Measurements from ENCODE around the gene ADAMTSL1.

ADAMTSL1 gene

GRCh38 chr9:18536554-18536953, 62.6 kb downstream of the ADAMTSL1 start:
- H3K4me1 ChIP-seq (ENCODE audit: insufficient read depth, low read length) = no peaks in the 10 kb centered on the region

DNA sequence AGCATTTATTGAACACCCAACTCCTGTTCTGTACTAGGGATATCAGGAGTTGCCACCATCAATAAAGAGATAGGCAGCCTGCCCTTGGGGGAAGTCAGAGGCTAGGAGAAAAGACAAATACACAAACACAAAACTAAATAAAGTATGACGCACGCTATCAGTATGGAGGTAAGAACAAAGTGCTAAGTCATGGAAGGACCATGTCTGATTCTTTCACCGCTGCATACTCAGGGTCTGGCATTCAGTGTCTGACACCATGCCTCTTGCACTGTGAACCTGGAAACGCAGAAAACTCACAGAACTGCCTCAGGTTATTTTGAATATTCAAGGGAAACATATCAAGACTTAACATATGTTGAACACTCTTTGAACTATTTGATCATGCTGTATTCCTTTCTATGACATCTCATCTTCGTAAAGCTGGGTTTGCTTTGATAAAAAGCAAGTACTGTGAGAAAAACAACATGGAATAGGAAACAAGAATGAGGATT, 65.3 kb downstream of the ADAMTSL1 start:
- H3K9me3 ChIP-seq (ENCODE audit: low read length) = no peaks in the 10 kb centered on the region
- no peak overlapping the region for H3K9ac ChIP-seq (ENCODE audit: low read length)
- H3K27ac ChIP-seq (ENCODE audit: low read depth, low read length) = no peak overlapping the region
- no peaks in the 10 kb centered on the region for H3K36me3 ChIP-seq (ENCODE audit: insufficient read depth, low read length)
- no peaks in the 10 kb centered on the region for H3K27me3 ChIP-seq (ENCODE audit: control insufficient read depth in 1 of 2, insufficient read depth in 2 of 2, low read length in 2 of 2)
- H3K4me3 ChIP-seq (ENCODE audit: low read depth in 1 of 2, low read length in 2 of 2) = no peak overlapping the region
- H3K4me1 ChIP-seq (ENCODE audit: insufficient read depth, low read length) = peaks cover 15% of the 10 kb centered on the region

More at GRCh38 chr9:18536554-18536953, 62.6 kb downstream of the ADAMTSL1 start:
- no peak overlapping the region for H3K27ac ChIP-seq (ENCODE audit: low read depth, low read length)
- H3K36me3 ChIP-seq (ENCODE audit: insufficient read depth, low read length) = no peaks in the 10 kb centered on the region
- H3K27me3 ChIP-seq (ENCODE audit: control insufficient read depth in 1 of 2, insufficient read depth in 2 of 2, low read length in 2 of 2) = no peaks in the 10 kb centered on the region
- no peaks in the 10 kb centered on the region for H3K9me3 ChIP-seq (ENCODE audit: low read length)
- H3K9ac ChIP-seq (ENCODE audit: low read length) = no peak overlapping the region
- no peak overlapping the region for H3K4me3 ChIP-seq (ENCODE audit: low read depth in 1 of 2, low read length in 2 of 2)

DNA sequence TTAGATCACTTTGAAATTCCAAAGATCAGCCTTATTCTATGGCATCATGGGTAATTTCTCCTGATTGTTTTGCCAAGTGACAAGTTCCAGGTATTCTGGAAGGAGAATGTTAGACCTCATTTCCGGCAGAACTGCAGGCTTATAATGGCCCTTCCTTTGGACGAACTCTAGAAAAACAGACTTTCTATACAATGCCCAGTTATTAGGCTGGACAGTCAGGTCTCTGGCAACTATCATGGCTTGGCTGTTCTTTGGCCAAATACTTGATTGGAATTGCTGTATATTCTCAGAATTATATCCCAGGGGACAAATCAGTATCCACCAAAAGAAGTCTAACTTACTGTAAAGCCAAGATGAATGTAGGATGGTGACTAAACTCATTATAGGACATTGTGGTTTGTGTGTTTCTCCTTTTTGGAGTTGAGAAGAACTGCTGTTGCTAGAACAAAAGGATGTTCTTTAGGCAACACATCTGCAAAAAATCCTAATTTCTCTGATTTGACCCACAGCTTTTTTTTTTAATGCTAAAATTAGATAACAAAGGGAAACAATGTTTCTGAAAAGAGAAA, 69.0 kb downstream of the ADAMTSL1 start:
- H3K9me3 ChIP-seq (ENCODE audit: low read length) = no peaks in the 10 kb centered on the region
- H3K27ac ChIP-seq (ENCODE audit: low read depth, low read length) = no peak overlapping the region
- H3K27me3 ChIP-seq (ENCODE audit: control insufficient read depth in 1 of 2, insufficient read depth in 2 of 2, low read length in 2 of 2) = no peaks in the 10 kb centered on the region
- H3K9ac ChIP-seq (ENCODE audit: low read length) = no peak overlapping the region
- H3K4me1 ChIP-seq (ENCODE audit: insufficient read depth, low read length) = peaks cover 28% of the 10 kb centered on the region
- H3K36me3 ChIP-seq (ENCODE audit: insufficient read depth, low read length) = no peaks in the 10 kb centered on the region
- no peak overlapping the region for H3K4me3 ChIP-seq (ENCODE audit: low read depth in 1 of 2, low read length in 2 of 2)

DNA sequence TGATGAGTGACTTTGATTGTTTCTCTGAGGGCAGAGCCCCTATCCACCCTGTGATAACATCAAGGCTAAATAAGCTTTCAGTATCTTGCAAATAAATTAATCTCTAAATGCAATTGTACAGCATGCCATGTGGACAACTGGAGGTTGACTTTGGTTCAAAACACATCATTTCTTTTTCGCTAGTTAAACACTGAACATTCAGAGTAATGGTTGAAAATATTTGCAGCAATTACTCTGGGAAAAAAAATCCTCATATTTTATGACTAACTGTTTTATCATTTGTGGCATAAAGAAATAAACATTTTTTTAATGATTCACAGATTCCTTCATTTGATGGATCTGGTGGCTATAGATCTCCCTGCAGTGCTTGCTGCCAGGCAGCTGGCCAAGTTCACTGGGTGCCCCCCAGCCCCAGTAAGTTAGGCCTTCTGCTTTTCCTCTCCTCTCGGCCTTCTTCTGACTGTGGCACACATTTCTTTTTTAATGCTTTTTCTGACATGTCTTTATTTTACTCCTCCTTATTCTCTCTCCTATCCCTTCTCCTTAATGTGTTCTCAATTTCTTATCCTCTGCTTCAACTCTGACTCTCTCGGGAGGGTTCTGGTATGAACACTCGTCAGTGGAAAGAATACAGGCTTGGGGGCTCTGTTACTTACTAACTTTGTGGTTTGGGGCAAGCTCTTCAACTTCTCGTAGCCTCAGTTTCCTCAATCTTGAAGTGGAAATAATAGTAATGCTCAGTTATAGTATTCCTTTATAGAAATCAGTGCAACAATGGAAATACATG, 69.6 kb downstream of the ADAMTSL1 start:
- Histone ChIP-seq H3K27ac (ENCODE audit: low read depth, low read length) (no peak overlapping the region), H3K9ac (ENCODE audit: low read length) (no peak overlapping the region), H3K27me3 (ENCODE audit: control insufficient read depth in 1 of 2, insufficient read depth in 2 of 2, low read length in 2 of 2) (no peaks in the 10 kb centered on the region), H3K4me3 (ENCODE audit: low read depth in 1 of 2, low read length in 2 of 2) (no peak overlapping the region), H3K4me1 (ENCODE audit: insufficient read depth, low read length) (peaks cover 28% of the 10 kb centered on the region), H3K36me3 (ENCODE audit: insufficient read depth, low read length) (no peaks in the 10 kb centered on the region), H3K9me3 (ENCODE audit: low read length) (no peaks in the 10 kb centered on the region)

- H3K9ac ChIP-seq (ENCODE audit: low read length) = no peak overlapping the region
- H3K4me1 ChIP-seq (ENCODE audit: insufficient read depth, low read length) = peaks cover 28% of the 10 kb centered on the region
- no peaks in the 10 kb centered on the region for H3K9me3 ChIP-seq (ENCODE audit: low read length)
These were observed 70.5 kb downstream of the ADAMTSL1 start for GRCh38 chr9:18544456-18544855.

GRCh38 chr9:18545636-18546360, 71.8 kb downstream of the ADAMTSL1 start:
- no peaks in the 10 kb centered on the region for H3K27me3 ChIP-seq (ENCODE audit: control insufficient read depth in 1 of 2, insufficient read depth in 2 of 2, low read length in 2 of 2)
- H3K4me3 ChIP-seq (ENCODE audit: low read depth in 1 of 2, low read length in 2 of 2) = no peak overlapping the region
- no peaks in the 10 kb centered on the region for H3K36me3 ChIP-seq (ENCODE audit: insufficient read depth, low read length)
- no peak overlapping the region for H3K9ac ChIP-seq (ENCODE audit: low read length)
- no peak overlapping the region for H3K27ac ChIP-seq (ENCODE audit: low read depth, low read length)
- peaks cover 28% of the 10 kb centered on the region for H3K4me1 ChIP-seq (ENCODE audit: insufficient read depth, low read length)
- H3K9me3 ChIP-seq (ENCODE audit: low read length) = no peaks in the 10 kb centered on the region

More at GRCh38 chr9:18544456-18544855, 70.5 kb downstream of the ADAMTSL1 start:
- H3K27ac ChIP-seq (ENCODE audit: low read depth, low read length) = no peak overlapping the region
- no peak overlapping the region for H3K4me3 ChIP-seq (ENCODE audit: low read depth in 1 of 2, low read length in 2 of 2)
- no peaks in the 10 kb centered on the region for H3K36me3 ChIP-seq (ENCODE audit: insufficient read depth, low read length)
- H3K27me3 ChIP-seq (ENCODE audit: control insufficient read depth in 1 of 2, insufficient read depth in 2 of 2, low read length in 2 of 2) = no peaks in the 10 kb centered on the region

DNA sequence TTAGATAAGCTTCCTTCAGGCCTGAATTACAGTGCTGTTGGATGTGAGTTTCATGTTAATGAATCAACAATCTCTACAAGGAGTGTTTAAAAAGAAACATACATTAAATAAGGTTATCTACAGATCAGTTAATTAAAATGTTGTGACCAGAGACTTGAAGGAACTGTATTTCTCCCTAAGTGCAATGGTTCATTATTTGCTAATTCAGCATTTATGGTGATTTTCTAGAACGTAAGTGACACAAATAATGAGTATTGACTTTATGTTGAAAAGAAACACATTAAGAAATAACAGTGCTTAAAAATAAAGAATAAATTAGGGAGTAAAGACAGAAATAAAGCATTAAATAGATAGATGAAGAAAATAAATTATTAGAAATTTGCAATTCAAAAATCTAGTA, 74.5 kb downstream of the ADAMTSL1 start:
- Histone ChIP-seq H3K9ac (ENCODE audit: low read length) (no peak overlapping the region), H3K36me3 (ENCODE audit: insufficient read depth, low read length) (no peaks in the 10 kb centered on the region), H3K27ac (ENCODE audit: low read depth, low read length) (no peak overlapping the region), H3K4me1 (ENCODE audit: insufficient read depth, low read length) (peaks cover 19% of the 10 kb centered on the region), H3K4me3 (ENCODE audit: low read depth in 1 of 2, low read length in 2 of 2) (no peak overlapping the region), H3K27me3 (ENCODE audit: control insufficient read depth in 1 of 2, insufficient read depth in 2 of 2, low read length in 2 of 2) (no peaks in the 10 kb centered on the region), H3K9me3 (ENCODE audit: low read length) (no peaks in the 10 kb centered on the region)

DNA sequence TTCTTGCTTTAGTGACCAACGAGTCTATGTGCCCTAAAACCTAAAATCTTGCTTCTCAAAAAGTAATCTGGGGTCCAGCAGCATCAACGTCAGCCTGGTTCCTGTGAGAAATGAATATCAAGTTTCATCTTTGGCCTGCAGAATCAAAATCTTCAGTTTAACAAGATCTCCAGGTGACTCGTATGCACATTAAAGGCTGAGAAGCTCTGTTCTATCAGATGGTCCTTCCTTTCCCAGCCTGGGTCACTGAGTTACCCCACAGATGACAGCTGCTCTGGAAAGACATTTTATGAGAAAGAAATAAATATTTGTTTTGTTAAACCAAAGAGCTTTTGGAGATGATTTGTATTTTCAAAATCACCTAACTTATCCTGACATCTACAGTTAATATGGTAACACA, 75.8 kb downstream of the ADAMTSL1 start:
- H3K4me3 ChIP-seq (ENCODE audit: low read depth in 1 of 2, low read length in 2 of 2) = no peak overlapping the region
- H3K36me3 ChIP-seq (ENCODE audit: insufficient read depth, low read length) = no peaks in the 10 kb centered on the region
- no peaks in the 10 kb centered on the region for H3K27me3 ChIP-seq (ENCODE audit: control insufficient read depth in 1 of 2, insufficient read depth in 2 of 2, low read length in 2 of 2)
- no peak overlapping the region for H3K27ac ChIP-seq (ENCODE audit: low read depth, low read length)
- peaks cover 12% of the 10 kb centered on the region for H3K4me1 ChIP-seq (ENCODE audit: insufficient read depth, low read length)
- no peaks in the 10 kb centered on the region for H3K9me3 ChIP-seq (ENCODE audit: low read length)
- no peak overlapping the region for H3K9ac ChIP-seq (ENCODE audit: low read length)

GRCh38 chr9:18550286-18550685, 76.3 kb downstream of the ADAMTSL1 start:
- Histone ChIP-seq H3K4me1 (ENCODE audit: insufficient read depth, low read length) (peaks cover 9% of the 10 kb centered on the region), H3K9ac (ENCODE audit: low read length) (no peak overlapping the region), H3K36me3 (ENCODE audit: insufficient read depth, low read length) (no peaks in the 10 kb centered on the region), H3K27ac (ENCODE audit: low read depth, low read length) (no peak overlapping the region), H3K4me3 (ENCODE audit: low read depth in 1 of 2, low read length in 2 of 2) (no peak overlapping the region), H3K27me3 (ENCODE audit: control insufficient read depth in 1 of 2, insufficient read depth in 2 of 2, low read length in 2 of 2) (no peaks in the 10 kb centered on the region), H3K9me3 (ENCODE audit: low read length) (no peaks in the 10 kb centered on the region)

DNA sequence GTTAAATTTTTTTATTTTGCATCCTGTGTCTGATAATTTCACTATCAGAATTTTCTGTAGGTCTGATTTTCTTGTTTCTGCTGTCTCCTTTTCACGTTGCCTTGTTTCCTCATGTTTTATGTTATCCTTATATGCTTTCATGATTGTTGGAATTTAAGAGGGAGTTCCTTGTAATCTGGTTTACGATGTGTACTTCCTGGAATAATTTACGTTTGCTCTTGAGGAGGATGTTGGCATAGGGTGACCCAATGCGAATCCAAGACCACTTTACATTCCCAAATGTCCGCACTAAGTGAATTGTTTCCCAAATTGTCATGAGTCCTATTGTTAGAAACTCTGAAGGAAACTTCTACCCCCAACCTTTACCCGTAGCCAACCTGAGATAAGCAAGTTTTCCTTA, 80.3 kb downstream of the ADAMTSL1 start:
- Histone ChIP-seq H3K27me3 (ENCODE audit: control insufficient read depth in 1 of 2, insufficient read depth in 2 of 2, low read length in 2 of 2) (no peaks in the 10 kb centered on the region), H3K4me1 (ENCODE audit: insufficient read depth, low read length) (no peaks in the 10 kb centered on the region), H3K9ac (ENCODE audit: low read length) (no peak overlapping the region), H3K27ac (ENCODE audit: low read depth, low read length) (no peak overlapping the region), H3K4me3 (ENCODE audit: low read depth in 1 of 2, low read length in 2 of 2) (no peak overlapping the region), H3K9me3 (ENCODE audit: low read length) (no peaks in the 10 kb centered on the region), H3K36me3 (ENCODE audit: insufficient read depth, low read length) (no peaks in the 10 kb centered on the region)

DNA sequence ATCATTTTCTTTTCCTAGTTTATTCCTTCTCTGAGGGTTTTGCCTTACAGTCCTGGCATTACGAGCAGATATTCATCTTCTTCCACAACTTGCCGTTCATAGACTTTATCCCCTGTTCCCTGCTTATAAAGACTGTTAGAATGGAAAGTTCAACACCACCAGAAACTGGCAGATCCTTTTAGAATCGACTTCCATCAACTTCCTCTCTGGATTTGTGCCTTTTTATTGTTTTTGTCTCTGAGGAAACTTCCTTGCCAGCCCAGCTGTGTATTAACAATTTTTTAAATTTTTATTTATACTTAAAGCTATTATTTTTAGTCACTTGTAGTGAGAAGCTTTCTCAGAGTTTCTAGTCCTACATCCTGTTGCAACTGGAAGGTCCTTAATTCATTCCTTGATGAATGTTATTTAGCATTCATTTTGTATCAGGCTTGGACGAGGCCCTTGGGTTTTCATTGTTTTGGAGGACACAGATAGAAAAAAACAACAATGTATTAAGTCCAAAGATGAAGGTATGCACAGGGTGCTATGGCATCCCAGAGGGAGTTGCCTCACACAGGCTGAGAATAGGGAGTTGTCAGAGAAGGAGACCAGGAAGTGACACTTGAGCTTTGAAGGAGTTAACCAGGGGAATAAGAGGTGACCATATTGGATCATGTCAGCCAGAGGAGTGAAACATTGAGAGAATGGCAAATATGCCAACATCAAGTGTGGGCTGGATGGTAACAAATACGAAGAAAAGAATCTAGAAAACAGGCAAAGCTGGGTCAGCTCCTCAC, 81.3 kb downstream of the ADAMTSL1 start:
- Histone ChIP-seq H3K4me1 (ENCODE audit: insufficient read depth, low read length) (no peaks in the 10 kb centered on the region), H3K4me3 (ENCODE audit: low read depth in 1 of 2, low read length in 2 of 2) (no peak overlapping the region), H3K9me3 (ENCODE audit: low read length) (no peaks in the 10 kb centered on the region), H3K9ac (ENCODE audit: low read length) (no peak overlapping the region), H3K27me3 (ENCODE audit: control insufficient read depth in 1 of 2, insufficient read depth in 2 of 2, low read length in 2 of 2) (no peaks in the 10 kb centered on the region), H3K36me3 (ENCODE audit: insufficient read depth, low read length) (no peaks in the 10 kb centered on the region), H3K27ac (ENCODE audit: low read depth, low read length) (no peak overlapping the region)
